Bronchial smooth muscle cell (primary cell): Measurements from ENCODE around the gene SLC66A1. TPM values are rescaled to one million over a fixed set of nuclear protein-coding genes. Genes with fewer than 3 reads are reported as not detected.

ENCODE experiments used
- total RNA-seq: library from RNA; depleted of rRNA; stranded (reverse); fragments of >200 nt; gene quantifications from 2 replicates; pipeline ENCODE4 v1.2.1, GENCODE V29; 2014

The SLC66A1 gene
- total RNA-seq: 14.6 and 15.4 TPM in 2 replicates

GRCh38 chr1:19311931-19312781 is at the start of gene SLC66A1, which contains the start of gene AKR7A2:
TSS of gene SLC66A1 (plus strand) at chr1:19312326. CDS start at chr1:19317678, 5,352 bp downstream.
TSS of gene AKR7A2 (minus strand) at chr1:19312144. CDS start at chr1:19312124, 20 bp downstream.

DNA sequence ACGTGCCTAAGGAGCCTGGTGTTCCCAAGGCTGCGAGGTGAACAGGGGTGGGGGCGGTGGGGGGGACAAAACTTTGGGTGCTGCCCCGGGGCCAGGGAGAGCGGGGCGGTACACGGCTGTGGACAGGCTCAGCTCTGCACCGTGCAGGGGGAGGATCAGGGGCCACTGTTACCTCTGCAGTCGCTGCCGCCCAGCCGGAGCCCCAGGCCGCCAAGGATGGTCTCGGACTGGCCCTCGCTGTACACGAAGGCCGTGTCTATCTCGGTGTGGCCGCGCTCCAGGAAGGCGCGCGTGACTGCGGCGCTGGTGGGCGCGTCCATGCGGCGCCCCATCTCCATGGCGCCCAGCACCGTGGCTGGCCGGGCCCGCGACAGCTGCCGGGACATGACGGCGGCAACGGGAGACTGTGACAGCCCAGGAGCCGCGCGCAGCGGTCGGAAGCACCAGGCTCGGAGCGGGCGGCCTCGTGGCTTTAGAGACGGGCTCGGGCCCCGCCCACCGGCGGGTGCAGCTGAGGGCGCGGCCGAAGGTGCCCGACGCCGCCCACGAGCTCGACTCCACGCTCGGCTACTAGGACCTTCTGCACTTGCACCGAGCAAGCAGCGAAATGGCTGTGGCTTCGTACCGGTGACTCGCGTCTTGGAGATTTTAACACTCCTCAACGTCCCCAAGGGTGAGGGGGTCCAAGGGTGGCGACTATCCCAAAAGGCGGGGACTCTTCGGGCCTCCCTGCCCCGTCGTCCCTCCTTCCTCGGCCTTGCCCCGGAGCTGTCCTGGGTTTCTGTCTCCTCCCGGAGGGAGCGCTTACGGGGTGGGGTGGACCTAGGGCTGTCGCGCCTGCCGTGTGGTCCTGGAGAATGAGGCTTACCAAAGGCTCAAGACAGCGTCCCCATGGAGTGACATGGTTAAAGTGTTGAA is 23.5 kb upstream of the SLC66A1 start, which contains the start of gene AKR7A3:
AKR7A3 (minus strand) TSS at position 447 of the 918 bp plus-strand sequence; CDS start at position 386, 61 bp downstream.

Other genes starting within 250 kb of the SLC66A1 start
- 73.0 and 76.5 TPM in 2 replicates for gene UBR4, start 102.1 kb upstream of the SLC66A1 start, total RNA-seq
- 50.4 and 56.4 TPM in 2 replicates for gene EMC1, start 60.8 kb upstream of the SLC66A1 start, total RNA-seq
- gene MRTO4, start 60.5 kb upstream of the SLC66A1 start, total RNA-seq: 10.0 and 14.7 TPM in 2 replicates
- gene AKR7A3, start 23.6 kb upstream of the SLC66A1 start, total RNA-seq: 0.43 and 0.47 TPM in 2 replicates
- gene AKR7A2, start 182 bp upstream of the SLC66A1 start, total RNA-seq: 88.7 and 112 TPM in 2 replicates
- gene CAPZB, start 173.2 kb downstream of the SLC66A1 start, total RNA-seq: 137 and 155 TPM in 2 replicates